ENCODE results near the gene MCCD1. TPM values are rescaled to one million over a fixed set of nuclear protein-coding genes. Genes with fewer than 3 reads are reported as not detected.

MCCD1 gene
- total RNA-seq, 6 experiments from 2014 or later: not detected

- H3K27ac Mint-ChIP-seq: no peak overlapping the region
Observed at GRCh38 chr6:31567531-31568370, 39.0 kb downstream of the MCCD1 start.

DNA sequence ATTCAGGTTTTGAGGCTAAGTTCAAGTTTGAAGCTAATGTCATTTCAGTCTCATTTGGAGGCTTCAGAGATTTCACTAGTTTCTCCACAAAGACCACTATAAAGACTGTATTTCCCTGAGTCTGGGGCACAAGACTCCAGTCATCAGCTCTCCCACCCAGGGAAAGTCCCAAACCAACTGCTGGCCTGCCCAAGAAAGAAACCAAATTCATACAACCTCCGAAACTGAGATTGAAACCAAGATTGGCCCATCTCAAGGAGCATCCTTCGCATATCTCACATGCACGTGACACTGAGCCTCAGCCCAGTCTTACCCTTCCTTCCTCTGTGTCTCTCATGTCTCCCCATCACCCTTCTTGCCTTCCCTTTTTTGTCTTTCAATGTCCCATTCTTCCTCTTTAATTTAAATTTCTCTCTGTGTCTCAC is 39.8 kb downstream of the MCCD1 start:
- Mint-ChIP-seq H3K27me3 (ENCODE audit: insufficient read depth) (peaks cover 8% of the 10 kb centered on the region), H3K9me3 (no peaks in the 10 kb centered on the region), H3K4me1 (ENCODE audit: low read depth) (peaks cover 9% of the 10 kb centered on the region), H3K36me3 (ENCODE audit: low read depth) (no peaks in the 10 kb centered on the region), H3K4me3 (no peak overlapping the region), H3K27ac (no peak overlapping the region)
- TF ChIP-seq, protein P1, sequence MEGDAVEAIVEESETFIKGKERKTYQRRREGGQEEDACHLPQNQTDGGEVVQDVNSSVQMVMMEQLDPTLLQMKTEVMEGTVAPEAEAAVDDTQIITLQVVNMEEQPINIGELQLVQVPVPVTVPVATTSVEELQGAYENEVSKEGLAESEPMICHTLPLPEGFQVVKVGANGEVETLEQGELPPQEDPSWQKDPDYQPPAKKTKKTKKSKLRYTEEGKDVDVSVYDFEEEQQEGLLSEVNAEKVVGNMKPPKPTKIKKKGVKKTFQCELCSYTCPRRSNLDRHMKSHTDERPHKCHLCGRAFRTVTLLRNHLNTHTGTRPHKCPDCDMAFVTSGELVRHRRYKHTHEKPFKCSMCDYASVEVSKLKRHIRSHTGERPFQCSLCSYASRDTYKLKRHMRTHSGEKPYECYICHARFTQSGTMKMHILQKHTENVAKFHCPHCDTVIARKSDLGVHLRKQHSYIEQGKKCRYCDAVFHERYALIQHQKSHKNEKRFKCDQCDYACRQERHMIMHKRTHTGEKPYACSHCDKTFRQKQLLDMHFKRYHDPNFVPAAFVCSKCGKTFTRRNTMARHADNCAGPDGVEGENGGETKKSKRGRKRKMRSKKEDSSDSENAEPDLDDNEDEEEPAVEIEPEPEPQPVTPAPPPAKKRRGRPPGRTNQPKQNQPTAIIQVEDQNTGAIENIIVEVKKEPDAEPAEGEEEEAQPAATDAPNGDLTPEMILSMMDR (IDR thresholded peaks at IDR 0.05): no peak
- no peak for DNase-seq

More at GRCh38 chr6:31567531-31568370, 39.0 kb downstream of the MCCD1 start:
- DNase-seq: no peak
- Mint-ChIP-seq H3K36me3 (ENCODE audit: low read depth) (no peaks in the 10 kb centered on the region), H3K9me3 (no peaks in the 10 kb centered on the region), H3K4me1 (ENCODE audit: low read depth) (peaks cover 14% of the 10 kb centered on the region), H3K4me3 (no peak overlapping the region), H3K27me3 (ENCODE audit: insufficient read depth) (peaks cover 8% of the 10 kb centered on the region)
- TF ChIP-seq, protein P1 (IDR thresholded peaks at IDR 0.05): no peak

GRCh38 chr6:31569861-31570536 is 41.2 kb downstream of the MCCD1 start:
- no peaks in the 10 kb centered on the region for H3K36me3 Mint-ChIP-seq (ENCODE audit: low read depth)
- H3K27ac Mint-ChIP-seq: no peak overlapping the region
- no peak overlapping the region for H3K4me3 Mint-ChIP-seq
- TF ChIP-seq, protein P1 (IDR thresholded peaks at IDR 0.05): no peak
- no peaks in the 10 kb centered on the region for H3K9me3 Mint-ChIP-seq
- DNase-seq: no peak
- H3K4me1 Mint-ChIP-seq (ENCODE audit: low read depth): peaks cover 13% of the 10 kb centered on the region; the same call in 1 of the 2 replicates
- peaks cover 8% of the 10 kb centered on the region for H3K27me3 Mint-ChIP-seq (ENCODE audit: insufficient read depth)

DNA sequence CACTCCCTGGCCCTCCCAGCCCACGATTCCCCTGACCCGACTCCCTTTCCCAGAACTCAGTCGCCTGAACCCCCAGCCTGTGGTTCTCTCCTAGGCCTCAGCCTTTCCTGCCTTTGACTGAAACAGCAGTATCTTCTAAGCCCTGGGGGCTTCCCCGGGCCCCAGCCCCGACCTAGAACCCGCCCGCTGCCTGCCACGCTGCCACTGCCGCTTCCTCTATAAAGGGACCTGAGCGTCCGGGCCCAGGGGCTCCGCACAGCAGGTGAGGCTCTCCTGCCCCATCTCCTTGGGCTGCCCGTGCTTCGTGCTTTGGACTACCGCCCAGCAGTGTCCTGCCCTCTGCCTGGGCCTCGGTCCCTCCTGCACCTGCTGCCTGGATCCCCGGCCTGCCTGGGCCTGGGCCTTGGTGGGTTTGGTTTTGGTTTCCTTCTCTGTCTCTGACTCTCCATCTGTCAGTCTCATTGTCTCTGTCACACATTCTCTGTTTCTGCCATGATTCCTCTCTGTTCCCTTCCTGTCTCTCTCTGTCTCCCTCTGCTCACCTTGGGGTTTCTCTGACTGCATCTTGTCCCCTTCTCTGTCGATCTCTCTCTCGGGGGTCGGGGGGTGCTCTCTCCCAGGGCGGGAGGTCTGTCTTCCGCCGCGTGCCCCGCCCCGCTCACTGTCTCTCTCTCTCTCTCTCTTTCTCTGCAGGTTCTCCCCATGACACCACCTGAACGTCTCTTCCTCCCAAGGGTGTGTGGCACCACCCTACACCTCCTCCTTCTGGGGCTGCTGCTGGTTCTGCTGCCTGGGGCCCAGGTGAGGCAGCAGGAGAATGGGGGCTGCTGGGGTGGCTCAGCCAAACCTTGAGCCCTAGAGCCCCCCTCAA is 43.5 kb downstream of the MCCD1 start, which contains the start of gene LTA:
LTA (plus strand) TSS at position 249 of the 871 bp plus-strand sequence; CDS start at position 703, 454 bp downstream.
- Mint-ChIP-seq H3K36me3 (ENCODE audit: low read depth) (no peaks in the 10 kb centered on the region), H3K9me3 (no peaks in the 10 kb centered on the region), H3K27me3 (ENCODE audit: insufficient read depth) (peaks cover 11% of the 10 kb centered on the region), H3K4me1 (ENCODE audit: low read depth) (peaks cover 27% of the 10 kb centered on the region), H3K27ac (no peak within 1 kb of the TSS), H3K4me3 (no peak within 1 kb of the TSS)
- DNase-seq: no peak
- TF ChIP-seq, protein P1 (IDR thresholded peaks at IDR 0.05): no peak
